GM21447 (cell line): ENCODE data around the gene CFAP210.
"Not testable (repeated sequence)": the region's sequence is repeated elsewhere in the genome, so short reads cannot be mapped to it uniquely, and the experiment has no call there.

Experiments
- ATAC-seq: cut with Tn5 transposase; IDR thresholded peaks from one replicate; pipeline ENCODE4 v1.9.1; 2021; ENCODE audit not compliant: unreplicated experiment

Gene CFAP210

DNA sequence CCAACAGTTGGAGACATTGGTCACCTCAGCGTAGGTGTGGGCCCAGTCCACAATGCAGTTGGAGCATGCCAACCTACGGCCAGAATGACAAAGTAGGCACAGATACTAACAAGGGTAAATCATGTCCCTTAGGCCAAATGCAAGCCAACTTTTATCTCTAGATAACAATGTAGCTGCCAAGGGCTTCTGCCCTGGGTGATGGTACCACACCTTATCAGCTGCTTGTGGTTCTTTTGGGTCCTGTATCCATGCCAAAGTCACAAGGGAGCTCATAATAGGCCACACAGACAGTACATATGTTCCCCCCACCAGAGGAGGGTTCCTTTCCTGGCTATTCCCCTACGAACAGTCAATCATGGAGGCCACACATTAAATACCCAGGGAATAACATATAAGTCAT is 19.1 kb upstream of the CFAP210 start:
- no peak for ATAC-seq

DNA sequence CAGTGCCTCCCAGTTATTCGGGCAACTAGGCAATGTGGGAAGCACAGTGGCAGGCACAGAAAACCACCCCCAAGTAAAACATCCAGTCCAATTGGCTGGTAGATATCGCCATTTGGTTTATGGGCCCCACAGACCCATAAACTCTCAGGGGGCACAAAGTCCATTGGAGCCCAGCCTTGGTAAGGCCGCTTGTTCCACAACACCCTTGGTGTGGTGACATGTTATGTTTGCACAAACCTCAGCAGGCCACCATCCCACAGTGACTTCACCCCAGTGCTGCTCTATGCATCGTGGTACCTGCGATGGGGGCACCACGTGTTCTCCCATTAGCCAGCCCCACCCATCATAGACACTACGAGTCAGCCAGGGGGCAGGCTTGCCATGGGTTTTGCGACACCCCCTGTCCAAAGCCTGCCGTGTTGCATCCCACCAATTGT is 18.6 kb upstream of the CFAP210 start:
- ATAC-seq = no peak

GRCh38 chr2:169711751-169712509 is 17.7 kb upstream of the CFAP210 start:
- no peak for ATAC-seq

DNA sequence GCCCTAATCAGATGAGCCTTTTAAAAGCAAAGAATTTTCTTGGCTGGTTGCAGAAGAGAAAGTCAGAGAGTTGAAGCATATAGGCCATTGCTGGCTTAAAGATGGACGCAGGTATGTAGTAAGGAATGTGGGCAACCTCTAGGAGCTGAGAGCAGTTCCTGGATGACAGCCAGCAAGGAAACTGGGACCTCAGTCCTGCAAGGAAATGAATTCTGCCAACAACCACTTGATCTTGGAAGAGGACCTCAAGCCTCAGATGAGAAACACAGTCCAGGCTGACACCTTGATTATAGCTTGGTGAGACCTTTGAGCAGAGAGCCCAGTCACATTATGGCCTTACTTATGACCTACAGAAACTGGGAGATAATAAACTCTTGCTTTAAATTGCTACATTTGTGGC is 15.8 kb upstream of the CFAP210 start:
- no peak for ATAC-seq

DNA sequence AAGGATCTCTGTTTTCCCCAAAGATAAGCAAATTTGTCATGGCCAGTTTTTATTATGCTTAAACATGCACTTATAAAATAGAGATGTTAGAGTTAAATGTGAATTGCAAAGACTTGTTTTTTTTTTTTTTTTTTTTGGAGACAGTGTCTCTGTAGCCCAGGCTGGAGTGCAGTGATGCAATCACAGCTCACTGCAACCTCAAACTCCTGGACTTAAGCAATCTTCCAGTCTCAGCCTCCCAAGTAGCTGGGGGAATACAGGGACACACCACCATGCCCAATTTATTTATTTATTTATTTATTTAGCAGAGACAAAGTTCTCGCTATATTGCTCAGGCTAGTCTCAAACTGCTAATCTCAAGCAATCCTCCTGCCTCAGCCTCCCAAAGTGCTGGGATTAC is 15.1 kb upstream of the CFAP210 start:
- no peak for ATAC-seq

DNA sequence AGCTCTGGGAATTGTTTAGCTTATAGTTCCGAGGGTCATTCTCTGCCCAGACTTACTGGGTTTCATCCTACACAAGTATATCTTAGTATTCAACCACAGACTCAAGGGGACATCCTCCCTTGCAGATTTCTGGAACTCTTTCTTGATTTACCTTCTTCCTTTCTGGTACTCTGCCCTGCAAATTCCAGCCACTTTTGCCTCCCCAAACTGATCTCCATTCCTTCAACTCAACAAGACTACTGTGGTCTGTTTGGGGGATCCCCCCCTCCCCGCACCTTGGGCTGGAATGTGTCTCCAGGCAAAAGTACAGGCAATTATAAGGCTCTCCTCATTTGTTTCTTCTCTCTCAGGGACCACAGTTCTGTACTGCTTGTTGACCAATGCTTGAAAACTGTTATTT is 13.4 kb upstream of the CFAP210 start:
- ATAC-seq = no peak

DNA sequence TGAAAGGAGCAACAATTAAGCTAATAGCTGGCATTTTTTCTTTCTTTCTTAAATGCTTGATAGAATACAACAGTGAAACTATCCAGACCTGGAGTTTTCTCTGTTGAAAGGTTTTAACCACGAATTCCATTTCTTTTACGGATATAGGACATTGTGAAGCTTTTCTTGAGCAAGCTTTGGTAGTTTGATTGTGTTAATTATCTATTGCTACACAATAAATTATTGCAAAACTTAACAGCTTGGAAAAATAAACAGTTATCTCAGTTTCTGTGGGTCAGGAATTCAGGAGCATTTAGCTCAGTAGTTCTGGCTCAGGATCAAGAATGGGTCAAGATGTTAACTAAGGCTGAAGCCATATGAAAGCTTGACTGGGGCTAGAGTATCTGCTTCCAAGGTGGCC is 11.7 kb upstream of the CFAP210 start:
- ATAC-seq = no peak

GRCh38 chr2:169704160-169704708 is 10.0 kb upstream of the CFAP210 start:
- ATAC-seq = no peak

GRCh38 chr2:169702996-169703395 is 8.8 kb upstream of the CFAP210 start:
- ATAC-seq = no peak

GRCh38 chr2:169699173-169699572 is 5.0 kb upstream of the CFAP210 start:
- not testable (repeated sequence) for ATAC-seq

GRCh38 chr2:169696381-169696780 is 2.2 kb upstream of the CFAP210 start:
- ATAC-seq = no peak

DNA sequence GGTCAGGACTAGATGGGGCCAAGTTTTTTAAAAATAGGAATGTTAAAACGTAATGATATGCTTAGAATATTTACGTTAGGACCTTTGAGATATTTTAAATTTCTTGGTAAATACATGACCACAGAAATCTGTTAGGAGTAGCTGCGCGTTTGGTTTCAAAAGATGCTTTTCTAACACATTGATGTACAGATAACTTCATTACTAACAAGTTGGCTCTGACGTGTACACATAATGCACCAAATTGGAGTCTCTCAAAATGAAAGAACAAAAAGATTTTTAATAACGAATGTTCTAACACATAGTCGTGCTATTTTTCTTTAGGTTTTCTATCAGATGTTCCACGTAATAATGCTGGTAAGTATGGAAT is 672 bp upstream of the CFAP210 start:
- ATAC-seq = no peak

DNA sequence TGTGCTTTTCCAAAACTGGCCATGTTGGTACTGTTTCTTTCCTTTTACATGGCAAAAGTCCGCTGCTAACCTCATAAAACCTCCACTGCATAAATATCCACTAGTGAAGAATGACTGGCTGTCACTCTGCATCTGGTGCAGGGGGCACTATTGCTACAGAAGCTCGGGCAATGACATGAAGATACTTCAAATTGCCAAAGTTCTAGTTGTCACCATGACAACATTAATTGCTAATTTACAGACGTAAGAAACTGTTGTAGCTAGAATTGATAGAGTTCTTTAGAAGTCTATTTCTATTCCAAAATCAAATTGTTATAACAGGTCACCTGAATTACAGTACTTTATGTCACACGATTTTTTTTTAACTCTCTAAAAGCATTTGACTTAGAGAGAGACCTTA is 845 bp downstream of the CFAP210 start:
- ATAC-seq = no peak

GRCh38 chr2:169692718-169693117 is 1.5 kb downstream of the CFAP210 start:
- ATAC-seq = no peak

DNA sequence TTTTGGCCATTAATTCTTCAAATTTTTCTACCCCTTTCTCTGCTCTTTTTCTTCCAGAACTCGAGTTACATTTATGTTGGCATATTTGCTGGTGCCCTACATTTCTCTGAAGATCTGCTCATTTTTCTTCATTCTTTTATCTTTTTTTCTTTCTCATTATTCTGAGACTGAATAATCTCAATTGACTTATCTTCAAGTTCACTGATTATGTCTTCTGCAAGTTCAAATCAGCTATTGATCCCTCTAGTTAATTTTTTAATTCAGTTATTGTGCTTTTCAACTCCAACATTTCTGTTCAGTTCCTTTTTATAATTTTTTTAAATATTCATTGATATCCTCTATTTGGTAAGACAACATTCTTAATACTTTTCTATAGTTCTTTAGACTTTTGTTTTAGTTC is 3.2 kb downstream of the CFAP210 start:
- ATAC-seq = no peak

- not testable (repeated sequence) for ATAC-seq
These were observed 6.3 kb downstream of the CFAP210 start for GRCh38 chr2:169687943-169688342.

- not testable (repeated sequence) for ATAC-seq
These were observed 7.4 kb downstream of the CFAP210 start for GRCh38 chr2:169686825-169687224.

DNA sequence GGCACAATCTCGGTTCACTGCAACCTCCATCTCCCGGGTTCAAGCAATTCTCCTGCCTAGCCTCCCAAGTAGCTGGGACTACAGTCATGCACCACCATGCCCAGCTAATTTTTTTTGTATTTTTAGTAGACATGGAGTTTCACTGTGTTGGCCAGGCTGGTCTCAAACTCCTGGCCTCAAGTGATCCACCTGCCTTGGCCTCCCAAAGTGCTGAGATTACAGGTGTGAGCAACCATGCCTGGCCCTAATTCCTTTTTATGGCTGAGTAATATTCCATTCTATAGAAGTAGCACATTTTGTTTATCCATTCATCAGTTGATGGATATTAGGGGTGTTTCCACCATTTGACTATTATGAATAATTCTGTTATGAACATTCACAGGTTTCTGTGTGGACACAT is 9.5 kb downstream of the CFAP210 start:
- ATAC-seq = not testable (repeated sequence)

- no peak for ATAC-seq
These were observed 10.1 kb downstream of the CFAP210 start for GRCh38 chr2:169684135-169684565.

DNA sequence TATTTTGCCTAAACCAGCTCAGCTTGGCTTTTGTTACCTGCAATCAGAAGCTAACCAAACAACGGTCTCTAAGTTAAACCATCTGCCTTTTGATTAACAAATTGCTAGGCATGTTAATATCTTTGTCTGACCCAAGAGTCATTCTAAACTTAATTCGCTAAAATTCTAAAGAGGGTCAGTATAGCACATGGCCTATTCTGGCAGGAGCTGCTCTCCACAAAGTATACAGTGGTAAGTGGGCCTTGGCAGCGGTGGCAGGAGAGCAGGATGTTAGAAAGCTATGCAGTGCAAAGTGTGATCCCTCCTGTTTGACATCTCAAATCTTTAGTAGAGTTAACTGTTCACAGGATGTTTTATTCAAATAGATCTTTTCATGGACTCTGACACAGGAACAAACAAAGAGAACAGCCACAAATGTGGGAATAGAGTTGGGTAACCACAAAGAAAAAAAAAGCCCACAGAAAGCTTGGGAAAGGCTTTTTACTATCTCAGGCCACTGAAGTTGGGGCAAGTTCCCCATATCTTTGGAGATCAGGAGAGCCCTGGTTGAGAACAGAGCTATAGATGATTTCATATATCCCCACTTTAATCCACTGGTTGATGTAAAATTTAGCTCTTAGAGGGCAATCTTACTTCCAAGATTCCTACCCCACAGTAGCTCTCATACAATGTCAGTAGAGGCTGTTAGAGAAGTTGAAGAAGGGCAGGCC is 10.6 kb downstream of the CFAP210 start:
- no peak for ATAC-seq

GRCh38 chr2:169683054-169683424 is 11.2 kb downstream of the CFAP210 start:
- no peak for ATAC-seq

DNA sequence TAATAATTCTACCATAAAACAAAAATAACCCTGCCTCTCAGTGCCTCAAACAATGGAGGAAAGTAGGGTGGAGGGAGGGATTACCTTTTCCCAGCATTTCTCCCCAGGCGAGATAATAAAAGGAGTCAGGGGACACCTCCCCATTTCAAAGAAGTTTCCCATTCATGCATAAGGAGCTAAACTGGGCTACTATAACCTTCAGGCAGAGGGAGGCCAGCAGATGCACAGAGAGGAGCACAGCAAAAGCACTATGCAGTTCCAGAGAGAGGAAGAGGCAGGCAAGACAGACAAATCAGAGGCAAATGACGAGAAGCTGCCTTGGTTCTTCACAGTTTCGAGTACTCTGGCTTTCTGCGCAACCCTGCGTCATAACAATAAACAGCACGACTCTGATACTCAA is 17.4 kb downstream of the CFAP210 start:
- no peak for ATAC-seq
